A673 (cell line): Measurements from ENCODE around the gene BMPR1B. TPM values are rescaled to one million over a fixed set of nuclear protein-coding genes. Genes with fewer than 3 reads are reported as not detected.

Experiments
- BruUV-seq: library from RNA; stranded (reverse); fragments of 400-500 nt; replicated peaks from 2 replicates; lab custom pipeline; 2021; lab: Mats Ljungman, UMichigan
- CTCF ChIA-PET: fragments of 300-600 bp; sonication (Branson Sonifier 250); formaldehyde crosslinking; loops from one replicate; lab custom pipeline; 2022; ENCODE audit warnings: antibody characterized with exemption; lab: Charles Lee
- POLR2A ChIA-PET: fragments of 300-600 bp; sonication (Branson Sonifier 250); formaldehyde crosslinking; loops from one replicate; lab custom pipeline; 2022; ENCODE audit warnings: antibody characterized with exemption; ENCODE audit not compliant: low non-redundant PET; lab: Charles Lee
- DNase-seq: peaks from one replicate; pipeline ENCODE4 v3.0.0-alpha.2; 2015; ENCODE audit warnings: low spot score
- H3K27ac ChIP-seq: fragments of 200-600 bp; sonication (generic); 2 replicates; pipeline ENCODE4 v1.5.1; 2016; ENCODE audit warnings: mixed run types, low read depth, mild to moderate bottlenecking, mixed read lengths, antibody characterized with exemption, low read length; ENCODE audit not compliant: poor library complexity, severe bottlenecking
- H3K27me3 ChIP-seq: fragments of 200-600 bp; sonication (generic); replicated peaks from 2 replicates; pipeline ENCODE4 v1.6.1; 2017; ENCODE audit warnings: mixed run types, low read depth, mild to moderate bottlenecking, mixed read lengths, antibody characterized with exemption, low read length; ENCODE audit not compliant: insufficient read depth, poor library complexity
- H3K36me3 ChIP-seq: fragments of 200-600 bp; sonication (generic); 2 replicates; pipeline ENCODE4 v1.6.1; 2016; ENCODE audit warnings: mixed run types, mild to moderate bottlenecking, mixed read lengths, antibody characterized with exemption, low read length; ENCODE audit not compliant: insufficient read depth, poor library complexity, severe bottlenecking
- H3K4me1 ChIP-seq: fragments of 200-600 bp; sonication (generic); 2 replicates; pipeline ENCODE4 v1.6.1; 2017; ENCODE audit warnings: mixed run types, mild to moderate bottlenecking, mixed read lengths, antibody characterized with exemption, low read length; ENCODE audit not compliant: insufficient read depth, poor library complexity, severe bottlenecking
- H3K4me3 ChIP-seq: fragments of 200-600 bp; sonication (generic); 2 replicates; pipeline ENCODE4 v1.5.1; 2016; ENCODE audit warnings: low read depth, mixed run types, mild to moderate bottlenecking, mixed read lengths, low read length; ENCODE audit not compliant: poor library complexity, severe bottlenecking
- H3K9me3 ChIP-seq: fragments of 200-600 bp; sonication (generic); 2 replicates; pipeline ENCODE4 v1.6.1; 2016; ENCODE audit warnings: mixed run types, low read depth, mild to moderate bottlenecking, mixed read lengths, antibody characterized with exemption, low read length; ENCODE audit not compliant: poor library complexity, severe bottlenecking
- EZH2 ChIP-seq: fragments of 200-600 bp; sonication (generic); IDR thresholded peaks from 2 replicates; pipeline ENCODE4 v1.6.1; 2017; ENCODE audit warnings: borderline replicate concordance, low read depth, mild to moderate bottlenecking, mixed read lengths, antibody characterized with exemption, low read length; ENCODE audit not compliant: poor library complexity, severe bottlenecking
- intact Hi-C: fragments of 100-400 bp; cut with micrococcal nuclease; formaldehyde crosslinking; loops from one replicate; pipeline ENCODE4 v1.10.0; 2022; ENCODE audit not compliant: unreplicated experiment
- total RNA-seq: library from RNA; stranded (reverse); gene quantifications from 2 replicates; pipeline ENCODE4 v1.2.3, GENCODE V29; 2021
- TF ChIP-seq, protein P1 (sequence below): fragments of 300-800, 200-600 bp; sonication (generic); conservative IDR thresholded peaks from 2 replicates; pipeline ENCODE4 v1.5.1; 2017; ENCODE audit warnings: low read depth, mild to moderate bottlenecking, antibody characterized with exemption, low read length, moderate library complexity, mixed read lengths

The BMPR1B gene
- total RNA-seq, 1 experiment from 2014 or later = 2.2 TPM

- no peak overlapping the region for H3K27ac ChIP-seq
- H3K9me3 ChIP-seq = no peaks in the 10 kb centered on the region
- no peaks in the 10 kb centered on the region for H3K4me1 ChIP-seq
- no peak overlapping the region for H3K4me3 ChIP-seq
- no peak for DNase-seq
- H3K27me3 ChIP-seq = no peaks in the 10 kb centered on the region
- intact Hi-C loops = no loop called here
- BruUV-seq = no TSS peak
- CTCF ChIA-PET = no interaction called here
- no peaks in the 10 kb centered on the region for H3K36me3 ChIP-seq
- POLR2A ChIA-PET = no interaction called here
- TF ChIP-seq, protein P1, sequence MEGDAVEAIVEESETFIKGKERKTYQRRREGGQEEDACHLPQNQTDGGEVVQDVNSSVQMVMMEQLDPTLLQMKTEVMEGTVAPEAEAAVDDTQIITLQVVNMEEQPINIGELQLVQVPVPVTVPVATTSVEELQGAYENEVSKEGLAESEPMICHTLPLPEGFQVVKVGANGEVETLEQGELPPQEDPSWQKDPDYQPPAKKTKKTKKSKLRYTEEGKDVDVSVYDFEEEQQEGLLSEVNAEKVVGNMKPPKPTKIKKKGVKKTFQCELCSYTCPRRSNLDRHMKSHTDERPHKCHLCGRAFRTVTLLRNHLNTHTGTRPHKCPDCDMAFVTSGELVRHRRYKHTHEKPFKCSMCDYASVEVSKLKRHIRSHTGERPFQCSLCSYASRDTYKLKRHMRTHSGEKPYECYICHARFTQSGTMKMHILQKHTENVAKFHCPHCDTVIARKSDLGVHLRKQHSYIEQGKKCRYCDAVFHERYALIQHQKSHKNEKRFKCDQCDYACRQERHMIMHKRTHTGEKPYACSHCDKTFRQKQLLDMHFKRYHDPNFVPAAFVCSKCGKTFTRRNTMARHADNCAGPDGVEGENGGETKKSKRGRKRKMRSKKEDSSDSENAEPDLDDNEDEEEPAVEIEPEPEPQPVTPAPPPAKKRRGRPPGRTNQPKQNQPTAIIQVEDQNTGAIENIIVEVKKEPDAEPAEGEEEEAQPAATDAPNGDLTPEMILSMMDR = no peak
- no peak for TF ChIP-seq EZH2
Measured at GRCh38 chr4:95204267-95204844, 446.6 kb downstream of the BMPR1B start.

GRCh38 chr4:95204873-95205272 is 447.1 kb downstream of the BMPR1B start:
- Histone ChIP-seq H3K27ac (no peak overlapping the region), H3K27me3 (no peaks in the 10 kb centered on the region), H3K4me3 (no peak overlapping the region), H3K4me1 (no peaks in the 10 kb centered on the region), H3K9me3 (no peaks in the 10 kb centered on the region), H3K36me3 (no peaks in the 10 kb centered on the region)
- ChIA-PET POLR2A (no interaction called here), CTCF (no interaction called here)
- no peak for DNase-seq
- TF ChIP-seq, protein P1 = peak; percentile 43
- no peak for TF ChIP-seq EZH2
- BruUV-seq = no TSS peak
- intact Hi-C loops = no loop called here
